Measurements from ENCODE around the gene BOK.

BOK gene

GRCh38 chr2:241514986-241515737, 43.4 kb upstream of the BOK start:
- no peak for TF ChIP-seq SIN3A (IDR thresholded peaks at IDR 0.05; ENCODE audit: borderline replicate concordance, insufficient read depth, low read length)

- TF ChIP-seq TAF1 (IDR thresholded peaks at IDR 0.05; ENCODE audit: borderline replicate concordance, insufficient read depth, low read length) (no peak), SIN3A (IDR thresholded peaks at IDR 0.05; ENCODE audit: borderline replicate concordance, insufficient read depth, low read length) (no peak), POLR2AphosphoS5 (IDR thresholded peaks at IDR 0.05; ENCODE audit: low read depth, low read length) (no peak), FOXP2 (optimal IDR thresholded peaks at IDR 0.05; ENCODE audit: borderline replicate concordance, extremely low read depth, extremely low read length, insufficient read depth) (no peak)
Measured at GRCh38 chr2:241516520-241516965, 42.0 kb upstream of the BOK start.

- TF ChIP-seq SIN3A (IDR thresholded peaks at IDR 0.05; ENCODE audit: borderline replicate concordance, insufficient read depth, low read length) (no peak), TAF1 (IDR thresholded peaks at IDR 0.05; ENCODE audit: borderline replicate concordance, insufficient read depth, low read length) (no peak), POLR2AphosphoS5 (IDR thresholded peaks at IDR 0.05; ENCODE audit: low read depth, low read length) (no peak), REST (IDR thresholded peaks at IDR 0.05; ENCODE audit: insufficient read depth in 1 of 2, low read depth in 2 of 2, low read length in 2 of 2) (no peak), FOXP2 (optimal IDR thresholded peaks at IDR 0.05; ENCODE audit: borderline replicate concordance, extremely low read depth, extremely low read length, insufficient read depth) (no peak)
Measured at GRCh38 chr2:241517297-241517696, 41.2 kb upstream of the BOK start.

GRCh38 chr2:241519669-241520068, 38.9 kb upstream of the BOK start:
- TF ChIP-seq REST (IDR thresholded peaks at IDR 0.05; ENCODE audit: insufficient read depth in 1 of 2, low read depth in 2 of 2, low read length in 2 of 2) (no peak), TAF1 (IDR thresholded peaks at IDR 0.05; ENCODE audit: borderline replicate concordance, insufficient read depth, low read length) (no peak), SIN3A (IDR thresholded peaks at IDR 0.05; ENCODE audit: borderline replicate concordance, insufficient read depth, low read length) (no peak), POLR2AphosphoS5 (IDR thresholded peaks at IDR 0.05; ENCODE audit: low read depth, low read length) (no peak), FOXP2 (optimal IDR thresholded peaks at IDR 0.05; ENCODE audit: borderline replicate concordance, extremely low read depth, extremely low read length, insufficient read depth) (no peak)

- no peak for TF ChIP-seq TAF1 (IDR thresholded peaks at IDR 0.05; ENCODE audit: borderline replicate concordance, insufficient read depth, low read length)
- TF ChIP-seq POLR2AphosphoS5 (IDR thresholded peaks at IDR 0.05; ENCODE audit: low read depth, low read length) = no peak
- no peak for TF ChIP-seq SIN3A (IDR thresholded peaks at IDR 0.05; ENCODE audit: borderline replicate concordance, insufficient read depth, low read length)
- no peak for TF ChIP-seq FOXP2 (optimal IDR thresholded peaks at IDR 0.05; ENCODE audit: borderline replicate concordance, extremely low read depth, extremely low read length, insufficient read depth)
- TF ChIP-seq REST (IDR thresholded peaks at IDR 0.05; ENCODE audit: insufficient read depth in 1 of 2, low read depth in 2 of 2, low read length in 2 of 2) = no peak
Measured at GRCh38 chr2:241522477-241522876, 36.1 kb upstream of the BOK start.

GRCh38 chr2:241530571-241530970, 28.0 kb upstream of the BOK start:
- TF ChIP-seq TAF1 (IDR thresholded peaks at IDR 0.05; ENCODE audit: borderline replicate concordance, insufficient read depth, low read length) (no peak), FOXP2 (optimal IDR thresholded peaks at IDR 0.05; ENCODE audit: borderline replicate concordance, extremely low read depth, extremely low read length, insufficient read depth) (no peak), POLR2AphosphoS5 (IDR thresholded peaks at IDR 0.05; ENCODE audit: low read depth, low read length) (no peak), SIN3A (IDR thresholded peaks at IDR 0.05; ENCODE audit: borderline replicate concordance, insufficient read depth, low read length) (no peak), REST (IDR thresholded peaks at IDR 0.05; ENCODE audit: insufficient read depth in 1 of 2, low read depth in 2 of 2, low read length in 2 of 2) (no peak)
